GM19351 (cell line): ENCODE data around the gene MT3.
A peak's percentile ranks its signal among the peaks of the same experiment; 100 is the strongest.

Experiments used
- ATAC-seq: cut with Tn5 transposase; IDR thresholded peaks from one replicate; pipeline ENCODE4 v1.9.1; 2021; ENCODE audit warnings: mild to moderate bottlenecking, moderate library complexity; ENCODE audit not compliant: unreplicated experiment

Gene MT3

GRCh38 chr16:56628486-56629350, 39.4 kb downstream of the MT3 start:
- no peak for ATAC-seq

DNA sequence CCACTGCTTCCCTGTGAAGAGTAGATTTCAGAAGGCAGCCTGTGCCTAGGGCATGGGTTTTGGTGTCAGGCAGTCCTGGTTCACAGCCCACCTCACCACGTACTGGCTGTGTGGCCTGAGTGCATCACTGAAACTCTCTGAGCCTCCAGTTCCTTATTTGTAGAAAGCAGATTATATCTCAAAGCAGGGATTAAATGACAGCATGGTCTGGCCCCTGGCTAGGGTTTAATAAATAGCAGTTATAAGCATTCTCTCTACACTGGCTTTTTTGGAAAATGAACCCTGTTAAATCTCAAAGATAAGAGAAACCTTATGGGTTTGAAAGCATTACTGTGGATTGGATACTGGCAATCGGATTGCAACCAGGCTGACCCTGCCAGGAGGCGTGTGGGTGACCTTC, 40.2 kb downstream of the MT3 start:
- no peak for ATAC-seq

DNA sequence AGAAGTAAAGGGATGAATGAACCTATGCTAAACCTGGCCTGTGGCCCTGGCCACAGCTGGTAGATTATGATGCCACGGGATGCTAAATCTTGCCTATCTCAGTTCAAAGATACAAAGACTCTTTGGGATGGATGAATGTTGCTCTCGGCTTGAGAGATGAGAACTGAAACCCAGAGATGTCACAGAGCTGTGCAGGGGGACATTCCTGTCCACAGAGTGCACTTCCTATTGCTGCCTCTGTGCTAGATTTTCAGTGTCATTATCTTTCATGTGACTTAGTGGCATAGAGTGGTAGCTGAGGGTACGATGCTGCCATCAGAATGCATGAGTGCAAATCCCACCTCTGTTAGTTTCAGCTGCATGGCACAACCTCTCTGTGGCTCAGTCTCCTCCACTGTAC, 40.8 kb downstream of the MT3 start:
- ATAC-seq, result peak; percentile 90

DNA sequence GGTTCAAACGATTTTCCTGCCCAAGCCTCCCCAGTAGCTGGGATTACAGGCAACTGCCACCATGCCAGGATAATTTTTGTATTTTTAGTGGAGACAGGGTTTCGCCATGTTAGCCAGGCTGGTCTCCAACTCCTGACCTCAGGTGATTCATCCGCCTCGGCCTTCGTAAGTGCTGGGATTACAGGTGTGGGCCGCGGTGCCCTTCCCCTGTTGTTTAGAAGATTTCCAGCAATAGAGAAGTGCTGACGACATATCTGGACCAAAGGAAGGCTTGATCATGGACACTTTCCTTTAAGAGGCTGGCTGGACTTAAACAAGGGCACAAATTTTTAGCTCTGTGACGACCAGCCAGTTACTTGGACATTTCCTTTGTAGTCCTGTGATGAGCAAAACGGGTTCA, 41.9 kb downstream of the MT3 start:
- ATAC-seq, result no peak

DNA sequence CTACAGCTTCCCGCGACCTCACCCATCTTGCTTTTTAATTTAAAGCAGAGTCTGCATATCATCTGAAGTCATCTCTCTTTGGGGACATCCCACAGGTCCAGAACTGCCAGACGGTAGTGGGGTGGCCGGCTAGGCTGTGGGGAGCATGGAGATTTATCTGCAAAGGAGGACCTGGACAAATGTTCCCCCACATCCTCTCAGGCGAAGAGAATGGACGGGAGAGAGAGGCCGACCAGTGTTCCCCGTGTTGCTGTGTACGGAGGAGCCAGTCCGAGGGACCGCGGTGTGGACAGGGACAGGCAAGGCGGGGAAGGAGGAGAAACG, 42.5 kb downstream of the MT3 start:
- ATAC-seq, result no peak

GRCh38 chr16:56632156-56632847, 43.0 kb downstream of the MT3 start, which contains the start of gene MT1M:
Gene MT1M (plus strand): TSS chr16:56632659. CDS start chr16:56632732, 73 bp downstream.
- ATAC-seq, result no peak

DNA sequence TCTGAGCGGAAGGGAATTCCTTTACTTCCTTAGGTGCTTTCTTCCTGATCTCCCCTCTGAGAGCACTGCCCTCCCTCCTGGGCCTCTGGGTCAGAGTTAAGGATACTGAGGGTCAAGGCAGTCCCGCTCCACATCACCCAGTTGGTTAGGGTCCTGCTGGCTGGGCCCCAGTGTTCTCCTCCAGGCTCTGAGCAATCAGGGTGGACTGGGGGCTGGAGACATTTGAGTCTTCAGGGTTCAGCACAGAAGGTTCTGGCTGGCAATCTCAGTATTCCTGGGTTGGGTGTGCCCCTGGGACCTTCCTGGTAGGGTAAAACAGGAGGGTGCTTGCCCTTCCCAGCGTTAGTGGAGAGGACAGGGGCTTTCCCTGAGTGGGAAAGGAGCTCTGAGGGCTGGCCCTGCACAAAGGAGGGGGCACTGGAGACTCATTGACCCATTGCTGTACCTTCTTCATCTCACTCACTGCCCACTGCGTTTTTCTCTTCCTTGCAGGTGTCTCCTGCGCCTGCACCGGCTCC, 43.6 kb downstream of the MT3 start:
- no peak for ATAC-seq

- no peak for ATAC-seq
These were observed 44.2 kb downstream of the MT3 start for GRCh38 chr16:56633535-56633934.

- no peak for ATAC-seq
These were observed 45.5 kb downstream of the MT3 start for GRCh38 chr16:56634715-56635440.

- no peak for ATAC-seq
These were observed 46.2 kb downstream of the MT3 start for GRCh38 chr16:56635441-56635967.

DNA sequence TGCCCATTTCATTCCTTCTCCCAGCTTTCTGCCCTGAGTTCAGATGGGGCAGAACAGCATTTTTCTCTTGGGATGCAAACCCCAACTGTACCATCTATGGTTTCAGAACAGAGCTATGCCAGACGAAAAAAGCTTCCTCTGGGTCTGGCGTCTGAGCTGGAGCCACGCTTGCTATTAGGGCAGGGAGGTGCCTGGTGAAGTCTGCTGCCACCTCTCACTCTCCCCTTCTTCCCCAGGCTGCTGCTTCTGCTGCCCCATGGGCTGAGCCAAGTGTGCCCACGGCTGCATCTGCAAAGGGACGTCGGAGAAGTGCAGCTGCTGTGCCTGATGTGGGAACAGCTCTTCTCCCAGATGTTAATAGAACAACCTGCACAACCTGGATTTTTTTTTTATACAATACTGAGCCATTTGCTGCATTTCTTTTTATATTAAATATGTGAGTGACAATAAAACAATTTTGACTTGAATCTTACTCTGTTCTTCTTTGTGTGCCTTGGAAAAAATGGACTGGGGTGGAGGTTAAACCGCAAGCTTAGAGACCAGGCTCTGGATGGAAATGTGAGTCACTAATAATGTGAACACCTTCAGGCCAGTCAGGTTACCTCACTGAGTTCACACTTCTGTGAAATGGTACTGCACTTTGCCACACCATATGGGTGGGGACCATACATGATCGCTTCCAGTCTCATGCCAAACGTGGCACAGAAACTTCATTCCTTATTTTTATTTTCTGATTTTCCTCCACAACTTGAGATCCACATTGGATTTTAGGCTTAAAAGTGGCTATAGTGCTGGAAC, 47.5 kb downstream of the MT3 start:
- ATAC-seq, result no peak

GRCh38 chr16:56637814-56638750, 48.8 kb downstream of the MT3 start, which contains the start of gene MT1A:
Gene MT1A (plus strand): TSS chr16:56638666. CDS start chr16:56638739, 73 bp downstream.
- ATAC-seq, result no peak

GRCh38 chr16:56639045-56639444, 49.7 kb downstream of the MT3 start:
- no peak for ATAC-seq

GRCh38 chr16:56640076-56640475, 50.7 kb downstream of the MT3 start:
- no peak for ATAC-seq
